Right atrium auricular region (tissue), 2 donors: ENCODE results near the gene POFUT2. TPM values are rescaled to one million over a fixed set of nuclear protein-coding genes. Genes with fewer than 3 reads are reported as not detected.

Source experiments
- DNase-seq: peaks from one replicate; pipeline ENCODE4 v3.0.0-alpha.2; 2019; ENCODE audit warnings: low spot score
- H3K27ac ChIP-seq, 2 donors: fragments of 200-600 bp; sonication (generic); 1 replicate in 1 of 2; 2 replicates in 1 of 2; pipeline ENCODE4 v1.5.1; 2016 to 2019
- H3K27me3 ChIP-seq, 2 donors: fragments of 200-600 bp; sonication (generic); one replicate each; pipeline versions ENCODE4 v1.5.1 to v1.6.0; 2017 to 2019
- H3K36me3 ChIP-seq: fragments of 200-600 bp; sonication (generic); one replicate; pipeline ENCODE4 v1.5.1; 2016
- H3K4me1 ChIP-seq, 2 donors: fragments of 200-600 bp; sonication (generic); one replicate each; pipeline versions ENCODE4 v1.5.1 to v1.6.0; 2017 to 2019
- H3K4me3 ChIP-seq, 2 donors: fragments of 200-600 bp; sonication (generic); 1 replicate in 1 of 2; 2 replicates in 1 of 2; pipeline ENCODE4 v1.5.1; 2017 to 2019; ENCODE audit warnings: mild to moderate bottlenecking in 1 of 2, moderate library complexity in 1 of 2
- H3K9me3 ChIP-seq, 2 donors: fragments of 200-600 bp; sonication (generic); one replicate each; pipeline ENCODE4 v1.5.1; 2019
- total RNA-seq, 2 donors: library from RNA; depleted of rRNA; stranded (reverse); fragments of >200 nt; gene quantifications; one replicate each; pipeline ENCODE4 v1.1.0, GENCODE V29; 2016
- TF ChIP-seq, protein P1 (sequence below), 2 donors: fragments of 200-600 bp; sonication (generic); IDR thresholded peaks; one replicate each; pipeline ENCODE4 v1.5.1; 2019; ENCODE audit warnings: antibody characterized with exemption in 2 of 2

The POFUT2 gene
- total RNA-seq, 2 donors from 2014 or later: 5.8 to 12.0 TPM

- Histone ChIP-seq H3K4me3 (peak overlapping the region; percentile 80 to 96), H3K9me3 (no peaks in the 10 kb centered on the region), H3K27me3 (no peaks in the 10 kb centered on the region), H3K4me1 (peaks cover 3 to 28% of the 10 kb centered on the region in 2 donors), H3K27ac (peak overlapping the region in 1 of 2 donors; percentile 83), H3K36me3 (peaks cover 42% of the 10 kb centered on the region)
- no peak for DNase-seq
- TF ChIP-seq, protein P1, sequence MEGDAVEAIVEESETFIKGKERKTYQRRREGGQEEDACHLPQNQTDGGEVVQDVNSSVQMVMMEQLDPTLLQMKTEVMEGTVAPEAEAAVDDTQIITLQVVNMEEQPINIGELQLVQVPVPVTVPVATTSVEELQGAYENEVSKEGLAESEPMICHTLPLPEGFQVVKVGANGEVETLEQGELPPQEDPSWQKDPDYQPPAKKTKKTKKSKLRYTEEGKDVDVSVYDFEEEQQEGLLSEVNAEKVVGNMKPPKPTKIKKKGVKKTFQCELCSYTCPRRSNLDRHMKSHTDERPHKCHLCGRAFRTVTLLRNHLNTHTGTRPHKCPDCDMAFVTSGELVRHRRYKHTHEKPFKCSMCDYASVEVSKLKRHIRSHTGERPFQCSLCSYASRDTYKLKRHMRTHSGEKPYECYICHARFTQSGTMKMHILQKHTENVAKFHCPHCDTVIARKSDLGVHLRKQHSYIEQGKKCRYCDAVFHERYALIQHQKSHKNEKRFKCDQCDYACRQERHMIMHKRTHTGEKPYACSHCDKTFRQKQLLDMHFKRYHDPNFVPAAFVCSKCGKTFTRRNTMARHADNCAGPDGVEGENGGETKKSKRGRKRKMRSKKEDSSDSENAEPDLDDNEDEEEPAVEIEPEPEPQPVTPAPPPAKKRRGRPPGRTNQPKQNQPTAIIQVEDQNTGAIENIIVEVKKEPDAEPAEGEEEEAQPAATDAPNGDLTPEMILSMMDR (IDR thresholded peaks at IDR 0.05): no peak
Measured at GRCh38 chr21:45286671-45287437, 841 bp downstream of the POFUT2 start.

GRCh38 chr21:45285266-45285931, 2.3 kb downstream of the POFUT2 start:
- TF ChIP-seq, protein P1 (IDR thresholded peaks at IDR 0.05): no peak
- Histone ChIP-seq H3K27ac (no peak overlapping the region), H3K27me3 (no peaks in the 10 kb centered on the region), H3K4me1 (peaks cover 3 to 17% of the 10 kb centered on the region in 2 donors), H3K36me3 (peaks cover 55% of the 10 kb centered on the region), H3K4me3 (no peak overlapping the region), H3K9me3 (no peaks in the 10 kb centered on the region)
- DNase-seq: no peak

DNA sequence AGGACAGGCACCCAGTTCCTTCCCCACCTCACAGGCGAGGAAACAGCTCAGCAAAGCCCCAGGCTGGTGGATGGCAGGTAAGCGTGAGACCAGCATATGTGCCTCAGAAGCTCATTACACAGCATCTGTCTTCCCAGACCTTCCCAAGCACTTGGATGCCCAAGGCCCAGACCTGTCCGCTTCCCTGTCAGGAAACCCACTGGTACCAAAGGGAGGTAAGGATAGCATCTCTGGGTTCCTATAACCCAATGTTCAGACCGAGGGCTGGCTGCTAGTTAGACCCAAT, 3.3 kb downstream of the POFUT2 start:
- TF ChIP-seq, protein P1 (IDR thresholded peaks at IDR 0.05): no peak
- Histone ChIP-seq H3K4me3 (no peak overlapping the region), H3K27ac (no peak overlapping the region), H3K27me3 (no peaks in the 10 kb centered on the region), H3K4me1 (peaks cover 3 to 17% of the 10 kb centered on the region in 2 donors), H3K36me3 (peaks cover 65% of the 10 kb centered on the region), H3K9me3 (no peaks in the 10 kb centered on the region)
- no peak for DNase-seq

- Histone ChIP-seq H3K27me3 (no peaks in the 10 kb centered on the region), H3K36me3 (peaks cover 70% of the 10 kb centered on the region), H3K4me3 (no peak overlapping the region), H3K4me1 (peaks cover 3 to 16% of the 10 kb centered on the region in 2 donors), H3K27ac (no peak overlapping the region), H3K9me3 (no peaks in the 10 kb centered on the region)
- no peak for DNase-seq
- TF ChIP-seq, protein P1 (IDR thresholded peaks at IDR 0.05): no peak
Measured at GRCh38 chr21:45283611-45284455, 3.9 kb downstream of the POFUT2 start.

DNA sequence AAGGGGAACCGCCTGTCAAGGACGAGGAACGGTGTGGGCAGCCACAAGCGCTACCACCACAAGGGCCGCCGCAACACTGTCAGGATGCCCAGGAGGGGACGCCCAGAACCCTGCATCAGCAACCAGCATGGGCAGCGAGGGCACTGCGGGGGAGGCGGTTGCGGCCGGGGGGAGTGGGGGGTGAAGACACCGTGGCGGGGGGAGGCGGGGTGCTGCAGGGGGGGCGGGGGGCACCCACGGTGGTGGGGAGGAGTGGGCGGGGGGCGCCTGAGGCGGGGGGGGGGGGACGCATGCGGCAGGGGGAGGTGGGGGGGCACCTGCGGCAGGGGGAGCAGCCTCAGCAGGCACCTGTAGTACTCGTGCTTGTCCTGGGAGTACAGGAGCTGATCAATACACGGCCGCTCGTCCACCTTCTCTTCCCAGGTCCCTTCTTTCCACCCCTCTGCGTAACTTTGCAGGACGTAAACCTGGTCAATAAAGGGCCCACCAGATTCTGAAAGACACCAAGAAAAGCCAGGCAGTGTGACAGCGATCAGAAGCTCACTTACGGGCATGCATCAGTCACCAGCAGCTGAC, 4.6 kb downstream of the POFUT2 start:
- Histone ChIP-seq H3K4me1 (peaks cover 0 to 9% of the 10 kb centered on the region in 2 donors), H3K9me3 (no peaks in the 10 kb centered on the region), H3K27ac (no peak overlapping the region), H3K4me3 (no peak overlapping the region), H3K36me3 (peaks cover 73% of the 10 kb centered on the region), H3K27me3 (no peaks in the 10 kb centered on the region)
- TF ChIP-seq, protein P1 (IDR thresholded peaks at IDR 0.05): no peak
- no peak for DNase-seq
